ENCODE measurements around the gene LEFTY1.

The LEFTY1 gene

GRCh38 chr1:225915538-225915991 lies 26.6 kb upstream of the LEFTY1 start:
- DNase-seq (ENCODE audit: low spot score) = no peak

GRCh38 chr1:225914947-225915346 lies 26.0 kb upstream of the LEFTY1 start:
- DNase-seq (ENCODE audit: low spot score) = no peak

- DNase-seq (ENCODE audit: low spot score) = no peak
Measured at GRCh38 chr1:225914391-225914790, 25.4 kb upstream of the LEFTY1 start.

DNA sequence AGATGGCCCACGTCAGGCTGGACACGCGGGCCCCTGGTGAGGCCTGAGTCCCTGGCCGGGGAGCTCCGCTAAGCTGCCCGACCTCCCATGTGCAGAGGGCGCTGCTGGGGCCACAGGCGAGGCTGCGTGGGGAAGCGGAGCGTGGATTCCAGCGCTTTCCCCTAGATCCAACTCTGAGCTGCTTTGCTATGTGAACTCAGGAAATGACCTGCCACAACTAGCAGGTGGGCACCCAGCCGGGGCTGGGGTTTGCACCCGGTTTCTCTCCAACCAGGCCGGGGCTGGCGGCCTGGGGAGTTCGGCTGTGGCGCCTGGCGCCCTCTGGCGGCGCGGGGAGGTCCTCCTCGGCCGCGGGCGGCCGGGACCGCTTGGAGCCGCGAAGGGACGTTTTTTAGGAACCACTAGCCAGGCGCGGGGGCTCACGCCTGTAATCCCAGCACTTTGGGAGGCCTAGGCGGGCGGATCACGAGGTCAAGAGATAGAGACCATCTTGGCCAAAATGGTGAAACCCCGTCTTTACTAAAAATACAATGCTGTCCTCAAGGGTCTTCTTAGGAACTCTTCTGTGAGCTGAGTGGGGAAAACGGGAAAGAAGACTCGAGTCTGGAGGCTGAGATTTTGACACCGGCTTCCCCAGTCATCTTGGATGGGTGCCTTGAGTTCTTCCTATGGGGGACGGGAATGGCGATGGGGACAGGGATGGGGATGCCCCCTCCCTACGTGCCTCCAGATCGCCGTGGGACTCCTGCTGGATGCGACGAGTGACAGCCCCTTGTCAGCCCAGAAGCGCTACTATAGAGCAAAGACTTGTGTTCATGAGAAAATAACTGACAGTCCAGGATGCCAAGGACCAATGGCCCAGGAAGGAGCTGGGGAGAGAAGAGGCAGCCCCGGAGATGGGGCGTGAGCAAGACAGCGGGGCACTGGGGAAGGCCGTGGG lies 22.5 kb upstream of the LEFTY1 start:
- peak; percentile 39 for DNase-seq (ENCODE audit: low spot score)

DNA sequence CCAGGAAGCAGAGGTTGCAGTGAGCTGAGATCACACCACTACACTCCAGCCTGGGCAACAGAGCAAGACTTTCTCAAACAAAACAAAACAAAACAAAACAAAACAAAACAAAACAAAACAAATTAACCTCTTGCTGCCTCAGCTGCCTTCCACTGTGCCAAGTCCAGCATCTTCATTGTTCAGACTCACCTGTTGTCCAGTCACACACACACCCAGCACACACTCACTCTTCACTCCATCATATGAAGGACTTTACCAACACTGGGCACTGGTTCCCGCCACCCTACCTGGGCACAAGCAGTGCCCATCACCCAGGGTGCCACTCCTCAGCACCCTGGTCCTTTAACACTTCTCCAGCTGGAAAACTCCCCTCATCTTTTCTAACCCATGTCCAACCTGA lies 20.5 kb upstream of the LEFTY1 start:
- DNase-seq (ENCODE audit: low spot score) = no peak

DNA sequence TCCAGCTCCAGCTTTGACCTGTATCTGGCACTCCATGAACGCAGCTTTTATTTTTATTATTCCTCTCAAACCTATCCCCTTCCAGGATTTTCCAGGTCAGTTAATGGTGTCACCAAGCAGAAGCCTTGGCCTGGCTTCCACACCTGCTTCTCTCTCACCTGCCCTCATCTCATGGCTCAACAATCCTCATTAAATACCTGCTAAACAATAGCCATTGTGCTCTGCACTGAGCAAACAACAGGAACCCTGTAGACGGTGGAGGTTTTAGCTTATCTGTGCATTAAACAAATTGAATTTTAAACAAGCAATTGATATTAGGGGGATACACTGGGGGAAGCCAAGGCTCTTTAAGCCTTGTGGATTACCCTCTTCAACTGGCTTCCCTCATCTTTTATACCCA lies 19.8 kb upstream of the LEFTY1 start:
- DNase-seq (ENCODE audit: low spot score) = no peak

- DNase-seq (ENCODE audit: low spot score) = no peak
Measured at GRCh38 chr1:225908013-225908640, 19.2 kb upstream of the LEFTY1 start.

DNA sequence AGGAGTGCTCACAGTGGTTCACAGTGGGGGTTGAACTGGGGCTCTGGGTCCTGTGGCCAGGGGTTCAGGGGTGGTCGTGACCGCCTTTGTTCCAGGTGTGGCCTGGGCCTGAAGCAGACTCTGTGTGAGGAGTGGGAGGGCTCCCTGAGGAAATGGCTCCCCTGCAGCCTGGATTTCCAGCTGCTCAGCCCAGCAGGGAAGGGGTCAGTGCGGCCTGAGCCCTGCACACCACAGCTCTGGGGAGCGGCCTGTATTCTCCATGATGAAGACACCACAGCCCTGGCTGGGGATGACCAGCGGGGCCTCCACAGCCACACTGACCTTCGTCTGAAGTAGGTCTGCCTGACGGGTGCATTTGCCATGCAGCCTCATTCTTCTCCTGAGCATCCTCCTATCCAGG lies 18.4 kb upstream of the LEFTY1 start:
- no peak for DNase-seq (ENCODE audit: low spot score)

DNA sequence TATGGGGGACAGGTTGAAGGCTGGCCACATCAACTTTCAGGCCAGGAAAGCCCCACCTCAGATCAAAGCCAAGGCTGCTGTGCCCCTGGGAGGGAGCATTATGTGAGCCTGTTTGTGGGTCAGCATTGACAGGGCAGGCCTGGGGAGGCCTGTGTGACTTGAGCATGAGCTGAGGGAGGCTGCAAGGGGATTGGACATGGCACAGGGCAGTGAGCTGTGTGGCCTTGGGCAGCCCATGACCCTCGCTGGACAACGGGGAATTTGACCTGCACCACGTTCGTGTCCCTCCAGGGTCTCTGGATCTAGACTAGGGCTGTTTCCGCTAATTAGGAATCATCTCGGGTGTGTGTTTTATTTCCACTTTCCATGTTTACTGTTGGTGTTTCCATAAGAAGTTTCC lies 17.5 kb upstream of the LEFTY1 start:
- no peak for DNase-seq (ENCODE audit: low spot score)

DNA sequence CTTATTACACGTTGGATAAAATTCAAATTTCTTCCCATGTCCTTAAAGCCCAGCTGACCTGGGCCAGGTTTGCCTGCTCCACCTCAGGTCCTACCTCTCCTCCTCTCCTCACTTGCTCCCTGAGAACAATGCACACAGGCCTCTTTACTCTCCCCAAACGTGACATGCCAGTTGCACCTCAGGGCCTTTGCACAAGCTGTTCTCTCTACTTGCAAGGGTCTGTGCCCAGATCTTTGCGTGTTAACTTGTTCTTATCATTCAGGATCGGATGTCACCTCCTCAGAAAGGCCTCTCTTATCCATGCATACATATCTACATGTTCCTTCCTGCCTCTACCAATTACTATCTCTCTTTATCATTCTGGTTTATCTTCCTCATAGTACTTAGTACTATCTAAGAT lies 14.7 kb upstream of the LEFTY1 start:
- DNase-seq (ENCODE audit: low spot score) = no peak

GRCh38 chr1:225899044-225899925 lies 10.3 kb upstream of the LEFTY1 start:
- DNase-seq (ENCODE audit: low spot score) = no peak

DNA sequence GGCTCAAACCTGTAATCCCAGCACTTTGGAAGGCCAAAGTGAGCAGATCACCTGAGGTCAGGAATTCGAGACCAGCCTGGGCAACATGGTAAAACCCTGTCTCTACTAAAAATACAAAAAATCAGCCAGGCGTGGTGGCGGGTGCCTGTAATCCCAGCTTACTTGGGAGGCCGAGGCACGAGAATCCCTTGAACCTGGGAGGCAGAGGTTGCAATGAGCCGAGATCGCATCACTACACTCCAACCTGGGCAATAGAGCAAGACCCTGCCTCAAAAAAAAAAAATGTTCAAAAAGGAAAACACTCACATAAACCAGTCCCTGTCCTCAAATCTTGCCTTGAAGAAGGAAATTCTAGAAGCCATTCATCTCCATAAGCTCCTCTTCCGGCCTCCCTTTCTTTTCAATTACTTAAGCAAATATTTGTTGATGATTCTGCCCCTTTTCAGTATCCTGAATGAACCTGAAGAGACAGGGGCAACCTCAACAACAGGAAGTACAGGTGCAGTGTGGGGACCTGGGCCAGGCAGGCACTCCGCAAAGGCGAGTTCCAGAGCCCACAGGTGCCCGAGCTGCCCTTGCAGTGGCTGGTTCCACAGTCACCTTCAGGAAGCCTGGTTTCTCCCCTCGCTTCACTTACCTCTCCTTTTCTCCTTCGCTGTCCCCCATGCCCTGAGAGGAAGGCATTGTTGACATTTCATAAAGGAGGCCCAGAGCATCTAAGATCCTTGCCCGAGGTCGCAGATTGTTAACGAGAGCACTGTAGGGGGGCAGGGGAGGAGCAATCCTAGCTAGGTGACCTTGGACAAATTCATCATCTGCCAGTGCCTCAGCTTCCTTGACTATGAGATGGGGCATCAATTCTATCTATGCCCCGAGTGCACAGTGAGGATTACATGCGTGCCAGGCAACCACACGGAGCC lies 8.9 kb upstream of the LEFTY1 start:
- DNase-seq (ENCODE audit: low spot score) = no peak

DNA sequence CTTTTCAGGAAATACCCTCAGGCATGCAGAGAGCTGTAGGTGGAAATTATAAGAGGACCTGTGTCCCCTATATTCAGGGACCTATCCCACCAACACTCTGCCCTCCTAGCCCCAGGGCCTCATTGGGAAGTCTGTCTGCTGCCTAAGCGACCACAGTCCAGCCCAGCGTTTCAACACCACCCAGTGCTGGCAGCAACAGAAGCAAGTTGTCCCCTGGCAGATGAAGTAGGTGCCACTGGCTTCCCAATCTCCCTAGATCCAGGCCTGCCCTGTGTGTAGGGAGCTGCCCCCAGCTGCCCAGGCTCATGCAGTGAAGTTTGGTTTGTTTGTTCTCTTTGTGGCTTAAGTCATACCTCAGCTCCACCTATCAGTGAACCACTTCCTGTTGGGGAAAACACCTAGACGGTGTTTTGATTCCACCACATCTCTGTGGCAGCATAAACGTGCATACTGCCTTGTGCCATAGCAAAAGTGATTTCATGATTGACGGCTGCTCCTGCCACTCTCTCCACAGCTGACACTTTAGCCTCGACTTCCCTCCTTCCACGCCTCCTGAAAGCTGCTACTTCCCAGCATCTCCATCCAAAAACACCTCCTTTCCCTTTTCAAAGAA lies 8.1 kb upstream of the LEFTY1 start:
- peak; percentile 62 for DNase-seq (ENCODE audit: low spot score)

DNA sequence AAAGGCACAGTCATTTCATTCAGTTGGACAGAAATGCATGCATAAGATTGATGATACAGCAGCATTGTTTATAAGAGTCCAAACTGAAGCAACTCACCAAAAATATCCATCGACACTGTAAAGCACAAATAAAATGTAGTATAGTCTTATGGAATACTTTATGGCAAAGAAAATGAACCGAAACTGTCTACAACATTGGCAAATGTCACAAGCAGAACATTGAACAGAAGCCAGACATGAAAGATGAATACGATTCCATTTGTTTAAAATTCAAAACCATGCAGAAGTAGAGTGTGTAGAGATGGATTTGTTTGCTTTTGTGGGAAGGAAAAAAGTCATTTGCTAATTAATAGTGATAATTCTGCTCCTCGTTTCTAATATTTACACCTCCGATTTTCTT lies 7.5 kb upstream of the LEFTY1 start:
- no peak for DNase-seq (ENCODE audit: low spot score)

DNA sequence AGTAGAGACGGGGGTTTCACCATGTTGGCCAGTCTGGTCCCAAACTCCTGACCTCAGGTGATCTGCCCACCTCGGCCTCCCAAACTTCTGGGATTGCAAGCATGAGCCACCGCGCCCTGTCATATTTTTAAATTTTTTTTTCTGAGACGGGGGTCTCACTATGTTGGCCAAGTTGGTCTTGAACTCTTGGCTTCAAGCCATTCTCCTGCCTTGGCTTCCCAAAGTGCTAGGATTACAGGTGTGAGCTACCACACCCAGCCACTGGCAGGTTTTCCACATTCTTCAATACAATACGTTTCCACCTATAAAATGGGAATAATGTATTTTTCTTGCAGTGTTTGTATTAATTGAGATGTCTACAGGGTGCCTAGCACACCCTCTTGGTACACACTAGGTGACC lies 3.4 kb upstream of the LEFTY1 start:
- DNase-seq (ENCODE audit: low spot score) = no peak

GRCh38 chr1:225891229-225891972 lies 2.5 kb upstream of the LEFTY1 start:
- no peak for DNase-seq (ENCODE audit: low spot score)

DNA sequence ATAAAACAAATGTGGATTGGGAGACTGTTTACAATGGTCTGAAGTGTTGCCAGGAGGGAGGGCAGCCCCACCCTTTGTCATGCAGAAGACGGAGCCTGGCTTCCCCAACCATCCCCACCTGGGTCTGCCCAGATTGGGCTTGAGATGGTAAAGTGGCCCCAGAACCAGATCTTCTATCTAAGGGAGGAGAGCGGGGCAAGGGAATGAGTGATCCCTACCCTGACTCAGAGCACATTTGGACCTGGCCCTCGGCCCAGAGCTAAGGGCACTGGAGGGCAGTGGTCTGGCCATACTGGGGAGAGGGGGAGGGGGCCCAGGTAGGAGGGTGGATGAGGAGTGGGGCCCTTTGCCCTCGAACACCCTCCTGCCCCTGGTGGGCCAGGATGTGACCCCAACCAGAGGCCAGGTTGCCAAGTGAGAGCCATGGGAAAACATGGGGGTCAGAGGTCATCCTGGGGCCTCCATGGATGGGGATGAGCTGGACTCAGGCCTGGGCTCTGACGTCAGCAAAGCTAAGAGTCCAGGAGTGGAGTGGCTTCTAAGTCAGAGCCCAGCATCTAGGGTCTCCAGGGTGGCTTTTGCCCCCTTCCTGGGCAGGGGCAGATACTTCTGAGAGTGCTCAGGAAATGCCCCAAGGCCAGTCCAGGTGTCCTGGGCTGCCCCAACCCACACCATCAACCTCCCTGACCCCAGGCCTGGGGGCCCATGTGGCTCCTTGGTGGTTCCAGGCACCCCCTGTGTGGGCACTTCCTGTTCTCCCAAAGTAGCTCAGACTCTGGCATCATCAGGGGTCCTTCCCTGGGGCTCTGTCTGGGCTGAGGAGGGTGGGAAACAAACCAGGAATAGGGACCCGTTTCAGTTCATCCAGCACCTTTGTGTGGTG lies 1.6 kb upstream of the LEFTY1 start:
- no peak for DNase-seq (ENCODE audit: low spot score)

DNA sequence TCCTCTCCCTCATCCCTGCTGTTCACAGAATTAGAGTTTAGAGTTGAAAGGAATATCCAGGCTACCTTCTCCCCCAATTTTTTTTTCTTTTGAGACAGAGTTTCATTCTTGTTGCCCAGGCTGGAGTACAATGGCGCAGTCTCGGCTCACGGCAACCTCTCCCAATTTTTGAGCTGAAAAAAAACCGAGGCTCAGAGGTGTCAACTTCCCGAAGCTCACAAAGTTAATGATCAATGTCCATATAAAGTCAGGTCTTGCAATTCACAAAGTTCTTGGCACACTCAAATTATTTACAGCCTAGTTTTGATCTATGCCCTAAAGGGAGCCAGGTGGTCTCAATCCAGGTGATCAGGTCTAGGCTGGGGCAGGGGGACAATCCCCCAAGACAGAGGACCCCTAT lies 797 bp upstream of the LEFTY1 start:
- DNase-seq (ENCODE audit: low spot score) = no peak

DNA sequence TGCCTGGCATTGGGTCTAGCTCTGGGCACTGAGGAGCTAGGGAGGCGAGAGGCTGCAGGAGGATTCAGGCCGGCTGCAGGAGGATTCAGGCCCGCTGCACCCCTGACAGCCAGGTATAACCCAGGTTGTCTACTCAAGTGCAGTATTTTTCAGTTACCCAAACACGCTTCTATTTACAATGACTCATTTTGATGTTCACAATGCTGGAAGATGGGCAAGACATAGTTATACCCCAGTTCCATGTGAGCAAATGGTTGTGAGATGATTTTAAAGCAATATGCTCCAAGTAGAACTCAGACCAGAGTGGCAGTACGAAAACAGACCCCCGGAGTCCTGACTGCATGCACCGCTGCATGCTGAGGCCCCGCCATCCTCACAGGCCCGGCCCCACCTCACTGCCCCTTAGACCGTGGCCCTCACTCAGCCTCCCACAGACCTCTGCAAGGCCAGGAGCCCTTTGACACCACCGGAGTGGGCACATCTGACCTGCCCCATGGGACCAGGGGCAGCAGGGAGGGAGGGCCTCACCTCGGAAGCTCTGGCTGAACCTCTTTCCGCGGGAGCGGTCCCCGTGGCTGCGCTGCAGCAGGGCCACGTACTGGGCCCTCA lies 553 bp downstream of the LEFTY1 start:
- no peak for DNase-seq (ENCODE audit: low spot score)

All from NAMALWA (cell line).